ENCODE data around the gene RPH3AL. TPM values are rescaled to one million over a fixed set of nuclear protein-coding genes. Genes with fewer than 3 reads are reported as not detected.
"Not testable (repeated sequence)": the region's sequence is repeated elsewhere in the genome, so short reads cannot be mapped to it uniquely, and the experiment has no call there.

The RPH3AL gene
- total RNA-seq, 1 donor: 1.5 TPM

- peaks cover 11% of the 10 kb centered on the region for H3K27me3 ChIP-seq (ENCODE audit: insufficient read depth, low read length)
- no peak overlapping the region for H3K4me3 ChIP-seq (ENCODE audit: low read length)
- peaks cover 7% of the 10 kb centered on the region for H3K4me1 ChIP-seq (ENCODE audit: insufficient read depth, low read length)
- no peaks in the 10 kb centered on the region for H3K9me3 ChIP-seq (ENCODE audit: low read depth, low read length)
Measured at GRCh38 chr17:180381-181244, 172.0 kb downstream of the RPH3AL start.

- H3K27me3 ChIP-seq (ENCODE audit: insufficient read depth, low read length): peaks cover 11% of the 10 kb centered on the region
- H3K4me1 ChIP-seq (ENCODE audit: insufficient read depth, low read length): peaks cover 7% of the 10 kb centered on the region
- no peaks in the 10 kb centered on the region for H3K9me3 ChIP-seq (ENCODE audit: low read depth, low read length)
Measured at GRCh38 chr17:179781-180380, 172.7 kb downstream of the RPH3AL start.

GRCh38 chr17:179066-179432 is 173.6 kb downstream of the RPH3AL start:
- Histone ChIP-seq H3K4me1 (ENCODE audit: insufficient read depth, low read length) (peaks cover 7% of the 10 kb centered on the region), H3K27me3 (ENCODE audit: insufficient read depth, low read length) (peaks cover 11% of the 10 kb centered on the region), H3K4me3 (ENCODE audit: low read length) (no peak overlapping the region), H3K9me3 (ENCODE audit: low read depth, low read length) (no peaks in the 10 kb centered on the region)

More at GRCh38 chr17:179781-180380, 172.7 kb downstream of the RPH3AL start:
- H3K4me3 ChIP-seq (ENCODE audit: low read length): no peak overlapping the region

- Histone ChIP-seq H3K4me1 (ENCODE audit: insufficient read depth, low read length) (peaks cover 7% of the 10 kb centered on the region), H3K4me3 (ENCODE audit: low read length) (no peak overlapping the region), H3K27me3 (ENCODE audit: insufficient read depth, low read length) (peaks cover 11% of the 10 kb centered on the region), H3K9me3 (ENCODE audit: low read depth, low read length) (no peaks in the 10 kb centered on the region)
Measured at GRCh38 chr17:178292-179065, 174.1 kb downstream of the RPH3AL start.

GRCh38 chr17:177762-178161 is 174.8 kb downstream of the RPH3AL start:
- Histone ChIP-seq H3K4me1 (ENCODE audit: insufficient read depth, low read length) (peaks cover 7% of the 10 kb centered on the region), H3K27me3 (ENCODE audit: insufficient read depth, low read length) (peaks cover 11% of the 10 kb centered on the region), H3K9me3 (ENCODE audit: low read depth, low read length) (no peaks in the 10 kb centered on the region), H3K4me3 (ENCODE audit: low read length) (no peak overlapping the region)

- peaks cover 7% of the 10 kb centered on the region for H3K4me1 ChIP-seq (ENCODE audit: insufficient read depth, low read length)
- H3K4me3 ChIP-seq (ENCODE audit: low read length): no peak overlapping the region
- peaks cover 9% of the 10 kb centered on the region for H3K27me3 ChIP-seq (ENCODE audit: insufficient read depth, low read length)
- no peaks in the 10 kb centered on the region for H3K9me3 ChIP-seq (ENCODE audit: low read depth, low read length)
Measured at GRCh38 chr17:177155-177554, 175.5 kb downstream of the RPH3AL start.

GRCh38 chr17:173166-173911 is 179.3 kb downstream of the RPH3AL start:
- no peak overlapping the region for H3K4me3 ChIP-seq (ENCODE audit: low read length)
- no peaks in the 10 kb centered on the region for H3K4me1 ChIP-seq (ENCODE audit: insufficient read depth, low read length)
- H3K9me3 ChIP-seq (ENCODE audit: low read depth, low read length): no peaks in the 10 kb centered on the region
- no peaks in the 10 kb centered on the region for H3K27me3 ChIP-seq (ENCODE audit: insufficient read depth, low read length)

- H3K9me3 ChIP-seq (ENCODE audit: low read depth, low read length): no peaks in the 10 kb centered on the region
- no peaks in the 10 kb centered on the region for H3K27me3 ChIP-seq (ENCODE audit: insufficient read depth, low read length)
- no peak overlapping the region for H3K4me3 ChIP-seq (ENCODE audit: low read length)
- no peaks in the 10 kb centered on the region for H3K4me1 ChIP-seq (ENCODE audit: insufficient read depth, low read length)
Measured at GRCh38 chr17:172401-172800, 180.2 kb downstream of the RPH3AL start.

- Histone ChIP-seq H3K9me3 (ENCODE audit: low read depth, low read length) (no peaks in the 10 kb centered on the region), H3K4me1 (ENCODE audit: insufficient read depth, low read length) (no peaks in the 10 kb centered on the region), H3K27me3 (ENCODE audit: insufficient read depth, low read length) (no peaks in the 10 kb centered on the region), H3K4me3 (ENCODE audit: low read length) (no peak overlapping the region)
Measured at GRCh38 chr17:171871-172270, 180.7 kb downstream of the RPH3AL start.

GRCh38 chr17:170130-170670 is 182.4 kb downstream of the RPH3AL start:
- no peak overlapping the region for H3K4me3 ChIP-seq (ENCODE audit: low read length)
- H3K27me3 ChIP-seq (ENCODE audit: insufficient read depth, low read length): no peaks in the 10 kb centered on the region
- H3K4me1 ChIP-seq (ENCODE audit: insufficient read depth, low read length): no peaks in the 10 kb centered on the region
- no peaks in the 10 kb centered on the region for H3K9me3 ChIP-seq (ENCODE audit: low read depth, low read length)

- H3K4me3 ChIP-seq (ENCODE audit: low read length); H3K4me1 ChIP-seq (ENCODE audit: insufficient read depth, low read length); H3K9me3 ChIP-seq (ENCODE audit: low read depth, low read length); H3K27me3 ChIP-seq (ENCODE audit: insufficient read depth, low read length): not testable (repeated sequence)
Measured at GRCh38 chr17:168614-169013, 184.0 kb downstream of the RPH3AL start.

GRCh38 chr17:165939-166338 is 186.7 kb downstream of the RPH3AL start:
- Histone ChIP-seq H3K4me3 (ENCODE audit: low read length) (no peak overlapping the region), H3K9me3 (ENCODE audit: low read depth, low read length) (no peaks in the 10 kb centered on the region), H3K27me3 (ENCODE audit: insufficient read depth, low read length) (no peaks in the 10 kb centered on the region), H3K4me1 (ENCODE audit: insufficient read depth, low read length) (no peaks in the 10 kb centered on the region)

GRCh38 chr17:164303-165235 is 188.0 kb downstream of the RPH3AL start:
- Histone ChIP-seq H3K9me3 (ENCODE audit: low read depth, low read length) (no peaks in the 10 kb centered on the region), H3K4me3 (ENCODE audit: low read length) (no peak overlapping the region), H3K4me1 (ENCODE audit: insufficient read depth, low read length) (no peaks in the 10 kb centered on the region), H3K27me3 (ENCODE audit: insufficient read depth, low read length) (no peaks in the 10 kb centered on the region)

All from mononuclear cell (primary cell).